Skeletal muscle satellite cell (primary cell): ENCODE results near the gene POU6F2.
"Not testable (repeated sequence)": the region's sequence is repeated elsewhere in the genome, so short reads cannot be mapped to it uniquely, and the experiment has no call there.

ENCODE experiments used
- H3K27me3 ChIP-seq: 2 replicates; pipeline ENCODE4 v1.7.0; 2013; ENCODE audit warnings: low read length; ENCODE audit not compliant: control insufficient read depth, insufficient read depth
- H3K36me3 ChIP-seq: 2 replicates; pipeline ENCODE4 v1.7.0; 2013; ENCODE audit warnings: mild to moderate bottlenecking, control low read depth, low read length; ENCODE audit not compliant: insufficient read depth
- H3K4me1 ChIP-seq: 2 replicates; pipeline ENCODE4 v1.7.0; 2013; ENCODE audit warnings: low read length; ENCODE audit not compliant: control insufficient read depth, insufficient read depth
- H3K4me2 ChIP-seq: 2 replicates; pipeline ENCODE4 v1.7.0; 2013; ENCODE audit warnings: mild to moderate bottlenecking, low read length
- H3K4me3 ChIP-seq: 2 replicates; pipeline ENCODE4 v1.7.0; 2013; ENCODE audit warnings: low read length
- H3K9ac ChIP-seq: 2 replicates; pipeline ENCODE4 v1.7.0; 2013; ENCODE audit warnings: mild to moderate bottlenecking, low read depth, low read length, moderate library complexity
- H3K9me3 ChIP-seq: replicated peaks from 2 replicates; pipeline ENCODE4 v1.7.0; 2013; ENCODE audit warnings: mild to moderate bottlenecking, control low read depth, low read length

Gene POU6F2

GRCh38 chr7:39313376-39313775 lies 335.7 kb downstream of the POU6F2 start:
- Histone ChIP-seq H3K9me3 (no peaks in the 10 kb centered on the region), H3K4me1 (no peaks in the 10 kb centered on the region), H3K4me3 (no peak overlapping the region), H3K36me3 (no peaks in the 10 kb centered on the region), H3K9ac (no peak overlapping the region), H3K4me2 (no peak overlapping the region), H3K27me3 (peaks cover 19% of the 10 kb centered on the region)

- no peaks in the 10 kb centered on the region for H3K4me1 ChIP-seq
- no peak overlapping the region for H3K4me3 ChIP-seq
- H3K9ac ChIP-seq, result no peak overlapping the region
- H3K9me3 ChIP-seq, result no peaks in the 10 kb centered on the region
- no peaks in the 10 kb centered on the region for H3K36me3 ChIP-seq
- no peak overlapping the region for H3K4me2 ChIP-seq
- peaks cover 19% of the 10 kb centered on the region for H3K27me3 ChIP-seq
These were observed 336.3 kb downstream of the POU6F2 start for GRCh38 chr7:39313974-39314373.

- no peaks in the 10 kb centered on the region for H3K36me3 ChIP-seq
- H3K9me3 ChIP-seq, result no peaks in the 10 kb centered on the region
- no peak overlapping the region for H3K9ac ChIP-seq
- H3K4me1 ChIP-seq, result no peaks in the 10 kb centered on the region
- no peak overlapping the region for H3K4me2 ChIP-seq
- no peak overlapping the region for H3K4me3 ChIP-seq
- H3K27me3 ChIP-seq, result peaks cover 14% of the 10 kb centered on the region
These were observed 339.4 kb downstream of the POU6F2 start for GRCh38 chr7:39317107-39317506.

- H3K4me1 ChIP-seq, result no peaks in the 10 kb centered on the region
- peaks cover 11% of the 10 kb centered on the region for H3K27me3 ChIP-seq
- H3K4me3 ChIP-seq, result no peak overlapping the region
- no peak overlapping the region for H3K9ac ChIP-seq
- H3K9me3 ChIP-seq, result no peaks in the 10 kb centered on the region
- no peaks in the 10 kb centered on the region for H3K36me3 ChIP-seq
- no peak overlapping the region for H3K4me2 ChIP-seq
These were observed 340.2 kb downstream of the POU6F2 start for GRCh38 chr7:39317896-39318295.

GRCh38 chr7:39321245-39321644 lies 343.5 kb downstream of the POU6F2 start:
- Histone ChIP-seq H3K4me2 (no peak overlapping the region), H3K9me3 (no peaks in the 10 kb centered on the region), H3K4me1 (no peaks in the 10 kb centered on the region), H3K27me3 (peaks cover 12% of the 10 kb centered on the region), H3K4me3 (no peak overlapping the region), H3K36me3 (no peaks in the 10 kb centered on the region), H3K9ac (no peak overlapping the region)

- Histone ChIP-seq H3K4me1 (no peaks in the 10 kb centered on the region), H3K4me3 (no peak overlapping the region), H3K9me3 (no peaks in the 10 kb centered on the region), H3K27me3 (peaks cover 9% of the 10 kb centered on the region), H3K4me2 (no peak overlapping the region), H3K36me3 (no peaks in the 10 kb centered on the region), H3K9ac (no peak overlapping the region)
These were observed 344.3 kb downstream of the POU6F2 start for GRCh38 chr7:39321909-39322498.

- Histone ChIP-seq H3K27me3 (peaks cover 4% of the 10 kb centered on the region), H3K4me3 (no peak overlapping the region), H3K4me2 (no peak overlapping the region), H3K9me3 (no peaks in the 10 kb centered on the region), H3K9ac (no peak overlapping the region), H3K36me3 (no peaks in the 10 kb centered on the region), H3K4me1 (no peaks in the 10 kb centered on the region)
These were observed 346.5 kb downstream of the POU6F2 start for GRCh38 chr7:39324139-39324760.

- not testable (repeated sequence) for H3K4me3 ChIP-seq, H3K9me3 ChIP-seq, H3K4me1 ChIP-seq, H3K9ac ChIP-seq, H3K36me3 ChIP-seq, H3K4me2 ChIP-seq
- H3K27me3 ChIP-seq, result peaks cover 19% of the 10 kb centered on the region
These were observed 353.9 kb downstream of the POU6F2 start for GRCh38 chr7:39331607-39332006.

- no peaks in the 10 kb centered on the region for H3K9me3 ChIP-seq
- H3K4me2 ChIP-seq, result no peak overlapping the region
- no peak overlapping the region for H3K9ac ChIP-seq
- no peaks in the 10 kb centered on the region for H3K36me3 ChIP-seq
- no peaks in the 10 kb centered on the region for H3K4me1 ChIP-seq
- H3K27me3 ChIP-seq, result peaks cover 19% of the 10 kb centered on the region
- no peak overlapping the region for H3K4me3 ChIP-seq
These were observed 354.4 kb downstream of the POU6F2 start for GRCh38 chr7:39332142-39332541.

GRCh38 chr7:39333701-39334100 lies 356.0 kb downstream of the POU6F2 start:
- no peaks in the 10 kb centered on the region for H3K36me3 ChIP-seq

GRCh38 chr7:39336442-39336841 lies 358.7 kb downstream of the POU6F2 start:
- Histone ChIP-seq H3K36me3 (no peaks in the 10 kb centered on the region), H3K4me1 (no peaks in the 10 kb centered on the region), H3K4me3 (no peak overlapping the region), H3K27me3 (peaks cover 17% of the 10 kb centered on the region), H3K9me3 (no peaks in the 10 kb centered on the region), H3K4me2 (no peak overlapping the region), H3K9ac (no peak overlapping the region)

More at GRCh38 chr7:39333701-39334100, 356.0 kb downstream of the POU6F2 start:
- Histone ChIP-seq H3K9ac (no peak overlapping the region), H3K27me3 (peaks cover 24% of the 10 kb centered on the region), H3K4me3 (no peak overlapping the region), H3K9me3 (no peaks in the 10 kb centered on the region), H3K4me2 (no peak overlapping the region), H3K4me1 (no peaks in the 10 kb centered on the region)

- H3K4me3 ChIP-seq, result no peak overlapping the region
- H3K27me3 ChIP-seq, result peaks cover 12% of the 10 kb centered on the region
- H3K4me1 ChIP-seq, result no peaks in the 10 kb centered on the region
- no peaks in the 10 kb centered on the region for H3K9me3 ChIP-seq
- H3K9ac ChIP-seq, result no peak overlapping the region
- H3K36me3 ChIP-seq, result no peaks in the 10 kb centered on the region
- no peak overlapping the region for H3K4me2 ChIP-seq
These were observed 361.0 kb downstream of the POU6F2 start for GRCh38 chr7:39338716-39339115.
